BE2C (cell line): ENCODE data around the gene DMTF1.

Experiments used
- DNase-seq: peaks from one replicate; pipeline ENCODE4 v3.0.0-alpha.2; 2020
- H3K27me3 ChIP-seq: fragments of 250-450 bp; sonication (Bioruptor Pico); 2 replicates; pipeline ENCODE4 v1.5.1; 2020; ENCODE audit warnings: mild to moderate bottlenecking
- H3K36me3 ChIP-seq: fragments of 250-450 bp; sonication (Bioruptor Pico); 2 replicates; pipeline ENCODE4 v1.5.1; 2020; ENCODE audit warnings: mild to moderate bottlenecking
- H3K4me1 ChIP-seq: fragments of 250-450 bp; sonication (Bioruptor Pico); 2 replicates; pipeline ENCODE4 v1.5.1; 2020
- H3K4me3 ChIP-seq: 2 replicates; pipeline ENCODE4 v1.5.1; 2011; ENCODE audit warnings: low read depth, low read length
- H3K9me3 ChIP-seq: fragments of 250-450 bp; sonication (Bioruptor Pico); 2 replicates; pipeline ENCODE4 v1.5.1; 2020
- CTCF ChIP-seq: IDR thresholded peaks from 2 replicates; pipeline ENCODE4 v1.5.1; 2012; ENCODE audit warnings: mild to moderate bottlenecking, low read depth, low read length

Gene DMTF1

GRCh38 chr7:87139514-87139913 lies 12.7 kb upstream of the DMTF1 start:
- no peaks in the 10 kb centered on the region for H3K9me3 ChIP-seq
- DNase-seq: no peak
- H3K4me3 ChIP-seq: no peak overlapping the region
- H3K36me3 ChIP-seq: no peaks in the 10 kb centered on the region
- no peaks in the 10 kb centered on the region for H3K4me1 ChIP-seq
- H3K27me3 ChIP-seq: no peaks in the 10 kb centered on the region
- TF ChIP-seq CTCF: no peak

GRCh38 chr7:87140271-87140748 lies 11.9 kb upstream of the DMTF1 start:
- Histone ChIP-seq H3K4me1 (no peaks in the 10 kb centered on the region), H3K36me3 (no peaks in the 10 kb centered on the region), H3K4me3 (no peak overlapping the region), H3K27me3 (no peaks in the 10 kb centered on the region), H3K9me3 (no peaks in the 10 kb centered on the region)
- DNase-seq: no peak
- no peak for TF ChIP-seq CTCF

- H3K4me3 ChIP-seq: no peak overlapping the region
- TF ChIP-seq CTCF: no peak
- H3K27me3 ChIP-seq: no peaks in the 10 kb centered on the region
- no peak for DNase-seq
- no peaks in the 10 kb centered on the region for H3K36me3 ChIP-seq
- H3K4me1 ChIP-seq: no peaks in the 10 kb centered on the region
- no peaks in the 10 kb centered on the region for H3K9me3 ChIP-seq
Measured at GRCh38 chr7:87144173-87144657, 8.0 kb upstream of the DMTF1 start.

- H3K27me3 ChIP-seq: no peaks in the 10 kb centered on the region
- peak; percentile 9 for DNase-seq
- H3K36me3 ChIP-seq: no peaks in the 10 kb centered on the region
- H3K4me3 ChIP-seq: no peak overlapping the region
- H3K4me1 ChIP-seq: no peaks in the 10 kb centered on the region
- no peaks in the 10 kb centered on the region for H3K9me3 ChIP-seq
- TF ChIP-seq CTCF: no peak
Measured at GRCh38 chr7:87146740-87147386, 5.4 kb upstream of the DMTF1 start.

- Histone ChIP-seq H3K36me3 (no peaks in the 10 kb centered on the region), H3K4me3 (no peak overlapping the region), H3K4me1 (no peaks in the 10 kb centered on the region), H3K9me3 (no peaks in the 10 kb centered on the region), H3K27me3 (no peaks in the 10 kb centered on the region)
- DNase-seq: no peak
- TF ChIP-seq CTCF: no peak
Measured at GRCh38 chr7:87147500-87147899, 4.8 kb upstream of the DMTF1 start.

- H3K9me3 ChIP-seq: no peaks in the 10 kb centered on the region
- TF ChIP-seq CTCF: peak; percentile 58
- H3K4me3 ChIP-seq: no peak overlapping the region
- H3K4me1 ChIP-seq: no peaks in the 10 kb centered on the region
- no peaks in the 10 kb centered on the region for H3K27me3 ChIP-seq
- DNase-seq: no peak
- no peaks in the 10 kb centered on the region for H3K36me3 ChIP-seq
Measured at GRCh38 chr7:87148332-87148955, 3.8 kb upstream of the DMTF1 start.
